OCI-LY1 (cell line): ENCODE results near the gene CRIM1.

ENCODE experiments used
- H2AFZ ChIP-seq: fragments of 200-600 bp; sonication (generic), shearing (Covaris generic); 2 replicates; pipeline ENCODE4 v1.6.0; 2014; ENCODE audit warnings: antibody characterized with exemption, mild to moderate bottlenecking, low read length
- H3F3A ChIP-seq: fragments of 200-600 bp; sonication (generic), shearing (Covaris generic); 2 replicates; pipeline ENCODE4 v1.6.0; 2014; ENCODE audit warnings: mild to moderate bottlenecking, antibody characterized with exemption, low read length, moderate library complexity; ENCODE audit not compliant: insufficient read depth
- H3K27ac ChIP-seq: fragments of 200-600 bp; sonication (generic); 2 replicates; pipeline ENCODE4 v1.5.1; 2014; ENCODE audit warnings: low read length, mixed run types, mild to moderate bottlenecking, low read depth; ENCODE audit not compliant: poor library complexity, severe bottlenecking
- H3K27me3 ChIP-seq: fragments of 200-600 bp; sonication (generic); 2 replicates; pipeline ENCODE4 v1.6.0; 2014; ENCODE audit warnings: antibody characterized with exemption, mild to moderate bottlenecking, low read length, moderate library complexity; ENCODE audit not compliant: insufficient read depth
- H3K36me3 ChIP-seq: fragments of 200-600 bp; sonication (generic); 2 replicates; pipeline ENCODE4 v1.6.1; 2014; ENCODE audit warnings: mild to moderate bottlenecking, antibody characterized with exemption, low read length, moderate library complexity, mixed read lengths; ENCODE audit not compliant: insufficient read depth
- H3K4me1 ChIP-seq: fragments of 200-600 bp; sonication (generic); 2 replicates; pipeline ENCODE4 v1.5.1; 2014; ENCODE audit warnings: mild to moderate bottlenecking, low read length, moderate library complexity; ENCODE audit not compliant: insufficient read depth, severe bottlenecking
- H3K4me2 ChIP-seq: fragments of 200-600 bp; sonication (generic), shearing (Covaris generic); 2 replicates; pipeline ENCODE4 v1.6.1; 2014; ENCODE audit warnings: low read length
- H3K4me3 ChIP-seq: fragments of 200-600 bp; sonication (generic); 2 replicates; pipeline ENCODE4 v1.5.1; 2014; ENCODE audit warnings: low read length, low read depth, mild to moderate bottlenecking, mixed read lengths; ENCODE audit not compliant: poor library complexity, severe bottlenecking
- H3K79me2 ChIP-seq: fragments of 200-600 bp; shearing (Covaris generic); 2 replicates; pipeline ENCODE4 v1.6.1; 2016; ENCODE audit warnings: mixed run types, low read length, mixed read lengths; ENCODE audit not compliant: insufficient read depth
- H3K9ac ChIP-seq: fragments of 200-600 bp; sonication (generic), shearing (Covaris generic); 2 replicates; pipeline ENCODE4 v1.6.1; 2014; ENCODE audit warnings: mild to moderate bottlenecking, low read length, mixed read lengths
- H3K9me2 ChIP-seq: fragments of 200-600 bp; sonication (generic), shearing (Covaris generic); 2 replicates; pipeline ENCODE4 v1.6.1; 2014; ENCODE audit warnings: low read depth, mild to moderate bottlenecking, low read length, mixed read lengths
- H3K9me3 ChIP-seq: fragments of 200-600 bp; shearing (Covaris generic); 2 replicates; pipeline ENCODE4 v1.6.1; 2014; ENCODE audit warnings: low read length, mixed read lengths
- H4K20me1 ChIP-seq: fragments of 200-600 bp; sonication (generic), shearing (Covaris generic); 2 replicates; pipeline ENCODE4 v1.6.0; 2016; ENCODE audit warnings: mild to moderate bottlenecking, low read length; ENCODE audit not compliant: insufficient read depth
- EZH2 ChIP-seq: fragments of 200-600 bp; sonication (generic), shearing (Covaris generic); IDR thresholded peaks from 2 replicates; pipeline ENCODE4 v1.8.0; 2017; ENCODE audit warnings: borderline replicate concordance, mixed run types, mild to moderate bottlenecking, antibody characterized with exemption, low read length, moderate library complexity, mixed read lengths
- TF ChIP-seq, protein P1 (sequence below): fragments of 200-600 bp; sonication (generic), shearing (Covaris generic); IDR thresholded peaks from 2 replicates; pipeline ENCODE4 v1.5.1; 2017; ENCODE audit warnings: mild to moderate bottlenecking, antibody characterized with exemption, low read length, moderate library complexity, mixed read lengths

Gene CRIM1

DNA sequence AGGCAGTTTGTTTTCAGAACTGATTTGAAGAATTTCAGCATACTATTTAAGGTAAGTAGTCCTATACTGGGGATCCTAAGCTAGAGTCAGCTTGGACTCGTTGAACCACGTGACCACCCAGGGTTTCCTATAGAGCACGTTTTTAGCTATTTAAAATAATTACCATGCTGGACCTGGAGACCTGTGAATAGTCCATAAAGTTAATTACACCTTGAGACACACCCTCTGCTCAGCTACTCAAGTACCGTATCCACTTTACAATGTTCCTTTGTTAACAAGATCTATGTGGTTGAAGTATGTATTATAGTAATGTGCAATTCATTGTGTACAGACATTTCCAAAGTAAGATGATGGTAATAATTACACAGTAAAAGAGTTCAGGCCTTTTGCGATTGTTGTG, 67.6 kb downstream of the CRIM1 start:
- Histone ChIP-seq H2AFZ (no peak overlapping the region), H3K4me3 (no peak overlapping the region), H3K79me2 (no peaks in the 10 kb centered on the region), H3K27ac (no peak overlapping the region), H3K9ac (no peak overlapping the region), H4K20me1 (no peaks in the 10 kb centered on the region), H3K27me3 (no peaks in the 10 kb centered on the region), H3K4me1 (no peaks in the 10 kb centered on the region), H3K4me2 (no peak overlapping the region), H3K9me3 (no peaks in the 10 kb centered on the region), H3K9me2 (no peaks in the 10 kb centered on the region), H3K36me3 (no peaks in the 10 kb centered on the region), H3F3A (no peaks in the 10 kb centered on the region)
- TF ChIP-seq EZH2 = no peak
- TF ChIP-seq, protein P1, sequence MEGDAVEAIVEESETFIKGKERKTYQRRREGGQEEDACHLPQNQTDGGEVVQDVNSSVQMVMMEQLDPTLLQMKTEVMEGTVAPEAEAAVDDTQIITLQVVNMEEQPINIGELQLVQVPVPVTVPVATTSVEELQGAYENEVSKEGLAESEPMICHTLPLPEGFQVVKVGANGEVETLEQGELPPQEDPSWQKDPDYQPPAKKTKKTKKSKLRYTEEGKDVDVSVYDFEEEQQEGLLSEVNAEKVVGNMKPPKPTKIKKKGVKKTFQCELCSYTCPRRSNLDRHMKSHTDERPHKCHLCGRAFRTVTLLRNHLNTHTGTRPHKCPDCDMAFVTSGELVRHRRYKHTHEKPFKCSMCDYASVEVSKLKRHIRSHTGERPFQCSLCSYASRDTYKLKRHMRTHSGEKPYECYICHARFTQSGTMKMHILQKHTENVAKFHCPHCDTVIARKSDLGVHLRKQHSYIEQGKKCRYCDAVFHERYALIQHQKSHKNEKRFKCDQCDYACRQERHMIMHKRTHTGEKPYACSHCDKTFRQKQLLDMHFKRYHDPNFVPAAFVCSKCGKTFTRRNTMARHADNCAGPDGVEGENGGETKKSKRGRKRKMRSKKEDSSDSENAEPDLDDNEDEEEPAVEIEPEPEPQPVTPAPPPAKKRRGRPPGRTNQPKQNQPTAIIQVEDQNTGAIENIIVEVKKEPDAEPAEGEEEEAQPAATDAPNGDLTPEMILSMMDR = no peak

DNA sequence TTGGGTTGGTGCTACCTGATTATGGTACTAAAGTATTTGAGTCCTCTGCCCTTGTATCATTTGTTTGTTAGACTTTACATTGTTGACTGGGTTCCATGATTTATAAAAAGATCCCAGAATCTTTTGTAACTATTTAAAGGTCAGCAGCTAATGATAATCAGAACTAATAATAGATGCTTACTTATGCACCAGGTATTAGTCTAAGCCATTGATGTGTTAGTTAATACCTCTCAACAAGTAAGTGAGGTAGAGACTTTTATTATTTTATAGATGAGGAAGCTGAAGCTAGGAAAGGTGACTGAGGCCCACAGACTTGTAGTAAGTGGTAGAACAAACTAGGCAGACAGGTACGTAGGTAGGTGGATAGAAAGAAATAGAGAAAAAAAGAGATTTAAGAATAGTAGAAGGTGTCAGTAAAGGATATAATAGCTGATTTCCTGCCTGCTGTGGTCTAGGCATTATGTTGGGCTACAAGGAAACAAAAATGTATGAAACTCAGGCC, 68.1 kb downstream of the CRIM1 start:
- H3K4me2 ChIP-seq = no peak overlapping the region
- no peaks in the 10 kb centered on the region for H3K9me3 ChIP-seq
- no peak overlapping the region for H3K9ac ChIP-seq
- TF ChIP-seq EZH2 = no peak
- TF ChIP-seq, protein P1 = no peak
- H2AFZ ChIP-seq = no peak overlapping the region
- H3K4me3 ChIP-seq = no peak overlapping the region
- H3K79me2 ChIP-seq = no peaks in the 10 kb centered on the region
- no peaks in the 10 kb centered on the region for H3K9me2 ChIP-seq
- no peaks in the 10 kb centered on the region for H3F3A ChIP-seq
- no peak overlapping the region for H3K27ac ChIP-seq
- no peaks in the 10 kb centered on the region for H3K36me3 ChIP-seq
- H3K27me3 ChIP-seq = no peaks in the 10 kb centered on the region
- no peaks in the 10 kb centered on the region for H3K4me1 ChIP-seq
- H4K20me1 ChIP-seq = no peaks in the 10 kb centered on the region

DNA sequence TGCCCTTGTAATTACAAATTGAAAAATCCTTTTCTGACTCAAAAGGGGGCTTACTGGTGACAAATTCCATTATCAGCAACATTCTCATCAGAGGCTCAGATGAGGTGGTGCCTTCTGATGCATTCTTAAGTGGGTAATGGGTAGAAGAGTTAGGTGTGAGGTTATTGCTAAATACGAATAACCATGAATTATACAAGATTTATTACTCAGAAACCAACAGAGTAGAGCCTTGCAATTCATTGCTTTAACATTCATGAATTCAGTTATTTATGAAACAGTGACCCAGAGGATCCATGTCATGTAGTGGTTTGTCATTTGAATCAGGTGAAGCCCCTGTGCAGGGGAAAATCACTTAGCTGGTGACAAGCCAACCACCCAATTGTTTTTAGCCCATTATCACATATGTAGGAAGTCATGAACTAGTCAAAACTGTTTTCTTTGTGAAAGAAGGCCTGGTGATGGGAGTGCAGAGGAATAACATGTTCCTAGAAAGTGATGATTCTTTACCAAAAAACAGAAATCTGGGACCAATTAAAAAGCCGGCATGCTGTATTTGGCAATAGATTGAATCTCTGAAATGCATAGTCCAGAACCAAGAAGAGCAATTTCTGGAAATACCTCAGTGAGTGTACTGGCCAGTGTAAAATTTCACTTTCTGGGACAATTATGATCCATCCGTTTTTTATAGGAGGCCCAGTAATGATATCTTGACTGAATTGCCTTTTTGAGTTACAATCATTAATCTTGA, 70.2 kb downstream of the CRIM1 start:
- H4K20me1 ChIP-seq = no peaks in the 10 kb centered on the region
- H3K27me3 ChIP-seq = no peaks in the 10 kb centered on the region
- no peaks in the 10 kb centered on the region for H3K36me3 ChIP-seq
- H3K4me2 ChIP-seq = no peak overlapping the region
- TF ChIP-seq EZH2 = no peak
- TF ChIP-seq, protein P1 = no peak
- no peak overlapping the region for H3K4me3 ChIP-seq
- H3K9ac ChIP-seq = no peak overlapping the region
- no peaks in the 10 kb centered on the region for H3K4me1 ChIP-seq
- no peaks in the 10 kb centered on the region for H3K9me2 ChIP-seq
- no peaks in the 10 kb centered on the region for H3K79me2 ChIP-seq
- no peaks in the 10 kb centered on the region for H3K9me3 ChIP-seq
- no peak overlapping the region for H3K27ac ChIP-seq
- H2AFZ ChIP-seq = no peak overlapping the region
- H3F3A ChIP-seq = no peaks in the 10 kb centered on the region
